Osteoblast (primary cell): ENCODE data around the gene IL26. TPM values are rescaled to one million over a fixed set of nuclear protein-coding genes. Genes with fewer than 3 reads are reported as not detected.
"Not testable (repeated sequence)": the region's sequence is repeated elsewhere in the genome, so short reads cannot be mapped to it uniquely, and the experiment has no call there.

Source experiments
- DNase-seq: peaks from one replicate; pipeline ENCODE4 v3.0.0; 2011; ENCODE audit warnings: low spot score, mixed read lengths; ENCODE audit not compliant: insufficient read length; ENCODE audit errors: missing footprints
- H2AFZ ChIP-seq: 2 replicates; pipeline ENCODE4 v1.6.0; 2011; ENCODE audit warnings: mild to moderate bottlenecking, low read length
- H3K27ac ChIP-seq: 2 replicates; pipeline ENCODE4 v1.5.1; 2011; ENCODE audit warnings: mild to moderate bottlenecking, low read depth, low read length, moderate library complexity
- H3K27me3 ChIP-seq: 2 replicates; pipeline ENCODE4 v1.6.0; 2012; ENCODE audit warnings: mild to moderate bottlenecking, control low read depth, inconsistent platforms, low read length, moderate library complexity; ENCODE audit not compliant: insufficient read depth
- H3K36me3 ChIP-seq: 2 replicates; pipeline ENCODE4 v1.5.1; 2011; ENCODE audit warnings: mild to moderate bottlenecking, low read length, control low read depth, moderate library complexity; ENCODE audit not compliant: insufficient read depth
- H3K4me1 ChIP-seq: 2 replicates; pipeline ENCODE4 v1.5.1; 2011; ENCODE audit warnings: mild to moderate bottlenecking, low read length, control low read depth, moderate library complexity; ENCODE audit not compliant: insufficient read depth
- H3K4me2 ChIP-seq: 2 replicates; pipeline ENCODE4 v1.6.0; 2011; ENCODE audit warnings: mild to moderate bottlenecking, low read length; ENCODE audit not compliant: insufficient read depth
- H3K4me3 ChIP-seq: fragments of 200-600 bp; sonication (generic); 3 replicates; pipeline ENCODE4 v1.5.1; 2012; ENCODE audit warnings: mild to moderate bottlenecking, low read length, inconsistent platforms; ENCODE audit not compliant: insufficient read depth
- H3K79me2 ChIP-seq: 2 replicates; pipeline ENCODE4 v1.6.0; 2012; ENCODE audit warnings: mild to moderate bottlenecking, low read length, control low read depth, inconsistent platforms; ENCODE audit not compliant: insufficient read depth
- H3K9me3 ChIP-seq: 2 replicates; pipeline ENCODE4 v1.5.1; 2011; ENCODE audit warnings: low read depth, low read length, control low read depth
- H4K20me1 ChIP-seq: 2 replicates; pipeline ENCODE4 v1.6.0; 2012; ENCODE audit warnings: mild to moderate bottlenecking, low read length, control low read depth; ENCODE audit not compliant: insufficient read depth
- total RNA-seq: library from RNA; depleted of rRNA; stranded (reverse); fragments of >200 nt; gene quantifications from 2 replicates; pipeline ENCODE4 v1.2.3, GENCODE V29; 2012
- TF ChIP-seq, protein P1 (sequence below): IDR thresholded peaks from 2 replicates; pipeline ENCODE4 v1.5.1; 2011; ENCODE audit warnings: mild to moderate bottlenecking, low read depth, low read length, moderate library complexity; ENCODE audit errors: extremely low read depth

The IL26 gene
- total RNA-seq, 1 donor = 3.6 TPM

DNA sequence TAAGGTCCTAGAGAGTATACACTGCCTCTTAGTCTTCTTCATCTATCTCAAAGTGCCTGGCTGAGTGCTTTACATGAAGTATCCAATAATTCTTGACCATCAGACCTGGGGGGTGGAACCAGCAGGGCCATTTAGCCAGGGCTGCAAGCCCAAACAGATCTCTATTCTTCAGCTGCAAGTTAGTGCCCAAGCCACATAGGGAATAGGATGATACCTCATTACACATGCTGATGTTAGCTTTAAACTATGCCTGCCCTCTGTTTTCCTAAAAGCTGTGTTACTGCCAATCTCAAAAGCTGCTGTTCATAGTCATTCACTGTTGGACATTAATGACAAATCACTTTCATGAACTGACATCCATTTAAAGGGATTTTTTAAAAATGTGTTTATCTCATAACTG lies 49.4 kb downstream of the IL26 start:
- H3K4me2 ChIP-seq = no peak overlapping the region
- no peak overlapping the region for H3K27ac ChIP-seq
- no peaks in the 10 kb centered on the region for H3K4me1 ChIP-seq
- no peak overlapping the region for H2AFZ ChIP-seq
- TF ChIP-seq, protein P1, sequence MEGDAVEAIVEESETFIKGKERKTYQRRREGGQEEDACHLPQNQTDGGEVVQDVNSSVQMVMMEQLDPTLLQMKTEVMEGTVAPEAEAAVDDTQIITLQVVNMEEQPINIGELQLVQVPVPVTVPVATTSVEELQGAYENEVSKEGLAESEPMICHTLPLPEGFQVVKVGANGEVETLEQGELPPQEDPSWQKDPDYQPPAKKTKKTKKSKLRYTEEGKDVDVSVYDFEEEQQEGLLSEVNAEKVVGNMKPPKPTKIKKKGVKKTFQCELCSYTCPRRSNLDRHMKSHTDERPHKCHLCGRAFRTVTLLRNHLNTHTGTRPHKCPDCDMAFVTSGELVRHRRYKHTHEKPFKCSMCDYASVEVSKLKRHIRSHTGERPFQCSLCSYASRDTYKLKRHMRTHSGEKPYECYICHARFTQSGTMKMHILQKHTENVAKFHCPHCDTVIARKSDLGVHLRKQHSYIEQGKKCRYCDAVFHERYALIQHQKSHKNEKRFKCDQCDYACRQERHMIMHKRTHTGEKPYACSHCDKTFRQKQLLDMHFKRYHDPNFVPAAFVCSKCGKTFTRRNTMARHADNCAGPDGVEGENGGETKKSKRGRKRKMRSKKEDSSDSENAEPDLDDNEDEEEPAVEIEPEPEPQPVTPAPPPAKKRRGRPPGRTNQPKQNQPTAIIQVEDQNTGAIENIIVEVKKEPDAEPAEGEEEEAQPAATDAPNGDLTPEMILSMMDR = no peak
- no peaks in the 10 kb centered on the region for H3K79me2 ChIP-seq
- H3K27me3 ChIP-seq = no peaks in the 10 kb centered on the region
- no peaks in the 10 kb centered on the region for H4K20me1 ChIP-seq
- DNase-seq = no peak
- H3K9me3 ChIP-seq = no peaks in the 10 kb centered on the region
- no peak overlapping the region for H3K4me3 ChIP-seq
- no peaks in the 10 kb centered on the region for H3K36me3 ChIP-seq

DNA sequence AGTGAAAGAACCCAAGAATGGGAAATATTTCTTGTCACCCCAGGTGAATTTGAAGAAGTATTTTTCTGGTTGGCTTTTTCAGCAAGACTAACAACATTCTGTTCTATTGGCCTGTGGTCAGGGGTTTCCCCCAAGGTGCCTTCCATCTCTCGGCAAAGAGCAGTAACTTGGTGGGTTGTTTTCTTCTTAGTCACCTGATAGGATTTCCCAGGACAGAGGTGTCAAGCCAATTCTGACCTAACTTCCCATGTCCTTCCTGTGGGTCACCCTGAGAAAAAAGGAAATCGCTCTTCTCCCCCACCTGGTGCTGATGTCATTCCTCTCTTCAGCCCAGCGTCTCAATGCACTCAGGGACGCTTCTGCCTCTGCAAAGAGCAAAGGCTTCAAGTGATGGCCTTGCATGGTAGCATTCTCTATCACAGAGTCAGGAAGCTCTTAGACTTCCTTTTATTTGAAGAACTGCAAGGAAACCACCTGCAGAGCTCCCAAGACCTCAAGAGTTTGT lies 50.0 kb downstream of the IL26 start:
- no peak overlapping the region for H3K4me3 ChIP-seq
- H3K36me3 ChIP-seq = no peaks in the 10 kb centered on the region
- H3K9me3 ChIP-seq = no peaks in the 10 kb centered on the region
- H3K4me1 ChIP-seq = no peaks in the 10 kb centered on the region
- no peak for DNase-seq
- H3K79me2 ChIP-seq = no peaks in the 10 kb centered on the region
- H3K27ac ChIP-seq = no peak overlapping the region
- no peaks in the 10 kb centered on the region for H3K27me3 ChIP-seq
- H4K20me1 ChIP-seq = no peaks in the 10 kb centered on the region
- no peak overlapping the region for H2AFZ ChIP-seq
- no peak overlapping the region for H3K4me2 ChIP-seq
- TF ChIP-seq, protein P1 = no peak

DNA sequence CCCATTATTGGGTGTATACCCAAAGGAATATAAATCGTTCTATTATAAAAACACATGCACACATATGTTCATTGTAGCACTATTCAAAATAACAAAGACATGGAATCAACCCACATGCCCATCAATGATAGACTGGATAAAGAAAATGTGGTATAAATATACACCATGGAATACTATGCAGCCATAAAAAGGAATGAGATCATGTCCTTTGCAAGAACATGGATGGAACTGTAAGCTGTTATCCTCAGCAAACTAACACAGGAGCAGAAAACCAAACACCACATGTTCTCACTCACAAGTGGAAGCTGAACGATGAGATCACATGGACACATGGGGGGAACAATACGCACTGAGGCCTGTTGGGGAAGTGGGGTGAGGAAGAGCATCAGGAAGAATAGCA lies 50.8 kb downstream of the IL26 start:
- not testable (repeated sequence) for H3K27me3 ChIP-seq, H3K36me3 ChIP-seq, H4K20me1 ChIP-seq, H3K4me2 ChIP-seq, H3K79me2 ChIP-seq, H3K4me3 ChIP-seq, H3K27ac ChIP-seq, DNase-seq, H2AFZ ChIP-seq, H3K4me1 ChIP-seq, H3K9me3 ChIP-seq

DNA sequence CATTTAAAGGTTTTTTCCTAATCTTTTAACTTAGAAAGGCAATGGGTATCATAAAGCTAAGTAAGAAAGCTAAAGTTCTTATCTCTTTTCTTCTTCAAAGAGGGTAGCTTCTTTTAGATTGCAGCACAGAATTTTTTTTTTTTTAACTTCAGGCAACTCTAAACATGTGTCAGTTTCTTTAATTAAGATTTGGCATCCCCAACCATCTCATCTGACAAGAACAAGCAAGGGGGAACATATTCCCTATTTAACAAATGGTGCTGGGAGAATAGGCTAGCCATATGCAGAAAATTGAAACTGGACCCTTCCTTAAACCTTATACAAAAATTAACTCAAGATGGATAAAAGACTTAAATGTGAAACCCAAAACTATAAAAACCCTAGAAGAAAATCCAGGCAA lies 51.8 kb downstream of the IL26 start:
- no peak overlapping the region for H3K4me2 ChIP-seq
- peaks cover 1% of the 10 kb centered on the region for H3K27me3 ChIP-seq
- no peak overlapping the region for H3K27ac ChIP-seq
- no peaks in the 10 kb centered on the region for H3K4me1 ChIP-seq
- no peak overlapping the region for H2AFZ ChIP-seq
- no peak for DNase-seq
- H3K4me3 ChIP-seq = no peak overlapping the region
- no peaks in the 10 kb centered on the region for H3K79me2 ChIP-seq
- H3K9me3 ChIP-seq = no peaks in the 10 kb centered on the region
- H3K36me3 ChIP-seq = no peaks in the 10 kb centered on the region
- no peaks in the 10 kb centered on the region for H4K20me1 ChIP-seq
- TF ChIP-seq, protein P1 = no peak
